ENCODE data around the gene USP2. TPM values are rescaled to one million over a fixed set of nuclear protein-coding genes. Genes with fewer than 3 reads are reported as not detected.

The USP2 gene
- total RNA-seq, 1 experiment from 2014 or later: 0.14 TPM

- intact Hi-C loops (cut with micrococcal nuclease): no loop called here
Observed at GRCh38 chr11:119342362-119343130, 38.9 kb downstream of the USP2 start.

GRCh38 chr11:119342023-119342300, 39.5 kb downstream of the USP2 start:
- ChIA-PET POLR2A (no interaction called here), CTCF (interaction anchor here (0.6 to 1.3 kb wide), 3 partner anchors 15 to 249 kb away, joined by 3 read pairs; no protein-coding TSS in a partner anchor)
- Mint-ChIP-seq H3K36me3 (ENCODE audit: insufficient read depth, unreplicated experiment) (no peaks in the 10 kb centered on the region), H3K4me3 (ENCODE audit: unreplicated experiment) (no peak overlapping the region), H3K27me3 (ENCODE audit: insufficient read depth, unreplicated experiment) (peaks cover 25% of the 10 kb centered on the region), H3K27ac (ENCODE audit: low read depth, unreplicated experiment) (no peak overlapping the region), H3K4me1 (ENCODE audit: insufficient read depth, unreplicated experiment) (peaks cover 16% of the 10 kb centered on the region), H3K9me3 (ENCODE audit: unreplicated experiment) (no peaks in the 10 kb centered on the region)
- intact Hi-C loops (cut with micrococcal nuclease): no loop called here
- no peak for DNase-seq (ENCODE audit: unreplicated experiment)
- no peak for TF ChIP-seq CTCF (IDR thresholded peaks at IDR 0.05; ENCODE audit: unreplicated experiment)
- BruUV-seq (replicated peaks): no TSS peak

More at GRCh38 chr11:119342362-119343130, 38.9 kb downstream of the USP2 start:
- peaks cover 31% of the 10 kb centered on the region for H3K27me3 Mint-ChIP-seq (ENCODE audit: insufficient read depth, unreplicated experiment)
- no peak overlapping the region for H3K27ac Mint-ChIP-seq (ENCODE audit: low read depth, unreplicated experiment)
- ChIA-PET POLR2A (no interaction called here), CTCF (interaction anchor here (0.6 to 5.8 kb wide), 6 partner anchors 8 to 101 kb away, joined by 3 to 30 read pairs (median 4); no protein-coding TSS in a partner anchor)
- DNase-seq (ENCODE audit: unreplicated experiment): no peak
- no peaks in the 10 kb centered on the region for H3K36me3 Mint-ChIP-seq (ENCODE audit: insufficient read depth, unreplicated experiment)
- no peak for TF ChIP-seq CTCF (IDR thresholded peaks at IDR 0.05; ENCODE audit: unreplicated experiment)
- H3K9me3 Mint-ChIP-seq (ENCODE audit: unreplicated experiment): no peaks in the 10 kb centered on the region
- BruUV-seq (replicated peaks): no TSS peak
- H3K4me3 Mint-ChIP-seq (ENCODE audit: unreplicated experiment): no peak overlapping the region
- H3K4me1 Mint-ChIP-seq (ENCODE audit: insufficient read depth, unreplicated experiment): peaks cover 14% of the 10 kb centered on the region

- no peak overlapping the region for H3K4me3 Mint-ChIP-seq (ENCODE audit: unreplicated experiment)
- CTCF ChIA-PET: interaction anchor here (0.6 to 5.9 kb wide), 10 partner anchors 16 to 435 kb away, joined by 3 to 49 read pairs (median 3); no protein-coding TSS in a partner anchor
- no peak for DNase-seq (ENCODE audit: unreplicated experiment)
- peaks cover 20% of the 10 kb centered on the region for H3K27me3 Mint-ChIP-seq (ENCODE audit: insufficient read depth, unreplicated experiment)
- POLR2A ChIA-PET: no interaction called here
- intact Hi-C loops (cut with micrococcal nuclease): no loop called here
- H3K9me3 Mint-ChIP-seq (ENCODE audit: unreplicated experiment): no peaks in the 10 kb centered on the region
- no peaks in the 10 kb centered on the region for H3K36me3 Mint-ChIP-seq (ENCODE audit: insufficient read depth, unreplicated experiment)
- no TSS peak for BruUV-seq (replicated peaks)
- peaks cover 21% of the 10 kb centered on the region for H3K4me1 Mint-ChIP-seq (ENCODE audit: insufficient read depth, unreplicated experiment)
- no peak overlapping the region for H3K27ac Mint-ChIP-seq (ENCODE audit: low read depth, unreplicated experiment)
- no peak for TF ChIP-seq CTCF (IDR thresholded peaks at IDR 0.05; ENCODE audit: unreplicated experiment)
Observed at GRCh38 chr11:119341222-119342022, 40.1 kb downstream of the USP2 start.
